SU-DHL-6 (cell line): ENCODE measurements around the gene MED26.

Source experiments
- CTCF ChIP-seq: fragments of 200-600 bp; sonication (generic); IDR thresholded peaks from one replicate; pipeline ENCODE4 v1.5.1; 2017; ENCODE audit warnings: antibody characterized with exemption, mild to moderate bottlenecking, low read length, moderate library complexity; ENCODE audit not compliant: insufficient read depth, poor library complexity, severe bottlenecking
- EZH2phosphoT487 ChIP-seq: fragments of 200-600 bp; sonication (generic), shearing (Covaris generic); conservative IDR thresholded peaks from 2 replicates; pipeline ENCODE4 v1.6.1; 2018; ENCODE audit warnings: mild to moderate bottlenecking, antibody characterized with exemption, low read length, moderate library complexity, mixed read lengths

- TF ChIP-seq CTCF: no peak
- no peak for TF ChIP-seq EZH2phosphoT487
These were observed 95.4 kb downstream of the MED26 start for GRCh38 chr19:16532440-16533234.
